ENCODE measurements around the gene FAM50A. TPM values are rescaled to one million over a fixed set of nuclear protein-coding genes. Genes with fewer than 3 reads are reported as not detected.

FAM50A gene
- total and polyA plus RNA-seq, 2 of the 4 experiments (the other 2 are of a cell fraction) = 46.4 to 119 TPM

- Histone ChIP-seq H2BK120ac (ENCODE audit: low read depth, low read length) (peak overlapping the region; percentile 76), H2BK15ac (ENCODE audit: low read depth, low read length) (peak overlapping the region; percentile 48; the same call in 1 of the 3 replicates), H3K4me3 (ENCODE audit: insufficient read depth, low read depth, low read length) (peak overlapping the region; percentile 76), H3K9ac (ENCODE audit: low read depth, low read length) (peak overlapping the region; percentile 89), H3K4me1 (ENCODE audit: control insufficient read depth, insufficient read depth, low read length) (peaks cover 4% of the 10 kb centered on the region), H3K23ac (ENCODE audit: low read depth, low read length) (peak overlapping the region; percentile 68), H3K79me1 (ENCODE audit: low read depth in 1 of 2, low read length in 2 of 2) (peaks cover 6 to 26% of the 10 kb centered on the region in 2 experiments; a peak in 3 of 4 replicates), H3K9me1 (ENCODE audit: insufficient read depth, low read length) (peaks cover 3% of the 10 kb centered on the region; the same call in 1 of the 2 replicates), H2BK20ac (ENCODE audit: low read depth, low read length) (no peak overlapping the region), H3K27ac (ENCODE audit: insufficient read depth, low read length) (peak overlapping the region; percentile 92), H3K4me2 (ENCODE audit: low read depth, low read length) (peak overlapping the region; percentile 90), H3K36me3 (ENCODE audit: control insufficient read depth, insufficient read depth, low read length) (peaks cover 3% of the 10 kb centered on the region; the same call in 1 of the 2 replicates), H4K8ac (ENCODE audit: low read depth in 2 of 2, low read length in 2 of 2) (peak overlapping the region; percentile 26 to 87; a peak in 2 of 4 replicates), H3K9me3 (ENCODE audit: control insufficient read depth, insufficient read depth, low read length) (no peaks in the 10 kb centered on the region), H3K27me3 (ENCODE audit: control insufficient read depth, insufficient read depth, low read length) (no peaks in the 10 kb centered on the region), H2AK5ac (ENCODE audit: low read depth, low read length) (peak overlapping the region; percentile 86), H3K18ac (ENCODE audit: low read depth, low read length) (peak overlapping the region; percentile 73), H2AK9ac (replicated peaks; ENCODE audit: low read depth, low read length, poor library complexity) (peak overlapping the region; percentile 90), H4K5ac (ENCODE audit: low read depth, low read length) (peak overlapping the region; percentile 81), H2AFZ (replicated peaks; ENCODE audit: low read length, poor library complexity) (peak overlapping the region; percentile 82), H3K4ac (ENCODE audit: low read depth, low read length) (peak overlapping the region; percentile 93), H2BK5ac (ENCODE audit: low read depth, low read length, poor library complexity, severe bottlenecking) (peak overlapping the region; percentile 84), H3K56ac (ENCODE audit: extremely low read depth, insufficient read depth, low read length) (0 out of 2 replicates have a peak overlapping the region, but pooled peaks have one; percentile 34), H4K20me1 (ENCODE audit: insufficient read depth, low read length) (no peaks in the 10 kb centered on the region), H3K14ac (replicated peaks; ENCODE audit: low read depth, low read length) (peak overlapping the region; percentile 84), H4K91ac (ENCODE audit: insufficient read depth, low read depth, low read length) (peak overlapping the region; percentile 77; the same call in 1 of the 2 replicates)
- ATAC-seq (ENCODE audit: low read depth) = no peak
- DNase-seq = no peak
- POLR2A ChIA-PET (ENCODE audit: unreplicated experiment) = no interaction called here
- in situ Hi-C loops (cut with MboI; ENCODE audit: low sequenced_read_pairs) = no loop called here
- no TSS peak for BruUV-seq (replicated peaks)
- TF ChIP-seq CEBPB (IDR thresholded peaks at IDR 0.05; ENCODE audit: low read depth, low read length) (no peak), MXI1 (IDR thresholded peaks at IDR 0.05; ENCODE audit: borderline replicate concordance, low read depth, low read length) (no peak), BHLHE40 (IDR thresholded peaks at IDR 0.05; ENCODE audit: low read depth, low read length) (no peak), POLR2A (IDR thresholded peaks at IDR 0.05; ENCODE audit: low read depth, low read length) (0 out of 2 replicates have a peak, but pooled peaks have one; percentile 6)
- intact Hi-C loops (cut with micrococcal nuclease) = loop anchor here (1.0 kb wide), 1 partner anchor 36 kb away; the partner anchor contains the start of gene FAM50A
- CTCF ChIA-PET = no interaction called here
- WGBS, 2 experiments (ENCODE audit: extremely low coverage in 2 of 2, insufficient read length in 1 of 2) = 55% methylated on average over 4 of the region's 10 CpGs; no CpG with 5 or more reads in 1 of the 2 experiments
- dilution Hi-C loops (cut with HindIII; ENCODE audit: low sequenced_read_pairs, unreplicated experiment) = no loop called here
Observed at GRCh38 chrX:154408659-154409221, 35.2 kb upstream of the FAM50A start.
